Heart right ventricle (tissue), 16 donors: ENCODE results near the gene NUP50. TPM values are rescaled to one million over a fixed set of nuclear protein-coding genes. Genes with fewer than 3 reads are reported as not detected.

Experiments used
- ATAC-seq, 8 donors: fragments of 200-7000 bp; cut with Tn5 transposase; one replicate each; pipeline ENCODE4 v1.9.1; 2020; ENCODE audit warnings: mild to moderate bottlenecking in 8 of 8, moderate library complexity in 8 of 8, moderate number of reproducible peaks in 1 of 8
- DNase-seq, 2 donors: peaks; one replicate each; pipeline ENCODE4 v3.0.0-alpha.2; 2020
- H3K27ac ChIP-seq, 10 donors: fragments of 200-600 bp; sonication (generic) in 2 of 10; one replicate each; pipeline versions ENCODE4 v1.5.0 to v1.8.0; 2020 to 2022; ENCODE audit warnings: mild to moderate bottlenecking in 3 of 10
- H3K27me3 ChIP-seq, 7 donors: fragments of 200-600 bp; one replicate each; pipeline ENCODE4 v1.8.0; 2021 to 2022; ENCODE audit warnings: mild to moderate bottlenecking in 2 of 7
- H3K36me3 ChIP-seq, 9 donors: fragments of 200-600 bp; sonication (generic) in 1 of 9; one replicate each; pipeline versions ENCODE4 v1.5.0 to v1.8.0; 2020 to 2022; ENCODE audit warnings: mild to moderate bottlenecking in 2 of 9
- H3K4me1 ChIP-seq, 9 donors: fragments of 200-600 bp; sonication (generic) in 1 of 9; one replicate each; pipeline versions ENCODE4 v1.5.0 to v1.8.0; 2020 to 2022; ENCODE audit warnings: mild to moderate bottlenecking in 4 of 9
- H3K4me3 ChIP-seq, 10 donors: fragments of 200-600 bp; sonication (generic) in 2 of 10; one replicate each; pipeline versions ENCODE4 v1.5.0 to v1.8.0; 2020 to 2022; ENCODE audit warnings: mild to moderate bottlenecking in 7 of 10, moderate library complexity in 2 of 10
- H3K9me3 ChIP-seq, 11 donors: fragments of 200-600 bp in 10 of 11; sonication (generic) in 2 of 11; one replicate each; pipeline versions ENCODE4 v1.5.0 to v1.8.0; 2013 to 2022; ENCODE audit warnings: mild to moderate bottlenecking in 2 of 11, control low read depth in 1 of 11, moderate library complexity in 1 of 11
- WGBS, 2 donors: extraction: QIAGEN DNeasy Blood & Tissue Kit; methylation state at CpG; one replicate each; pipeline ENCODE4 v1.1.7; 2013; ENCODE audit warnings: inconsistent platforms in 1 of 2; 5-methylcytosine and 5-hydroxymethylcytosine counted together
- intact Hi-C, 10 donors: fragments of 100-400 bp; cut with DNase I; formaldehyde crosslinking; loops; one replicate each; pipeline versions ENCODE4 v1.11.1 to v1.14.2; 2022
- polyA plus RNA-seq, 2 donors: library from polyadenylated mRNA; stranded (reverse); fragments of 200-250 nt; gene quantifications; one replicate each; pipeline ENCODE4 v1.2.3, GENCODE V29; 2013
- total RNA-seq, 10 donors: library from RNA; stranded (reverse); fragmentation: NEBNext Ultra II Directional in 3 of 10; extraction: Animal tissue kit (Norgen Biotek cat#: 25700) in 3 of 10; gene quantifications; one replicate each; pipeline versions ENCODE4 v1.2.1 to v1.2.4, GENCODE V29; 2021 to 2023
- TF ChIP-seq, protein P1 (sequence below), 9 donors: fragments of 200-600 bp; sonication (generic) in 2 of 9; IDR thresholded peaks; one replicate each; pipeline versions ENCODE4 v1.5.0 to v1.8.0; 2021 to 2022; ENCODE audit warnings: antibody characterized with exemption in 9 of 9, mild to moderate bottlenecking in 5 of 9, moderate library complexity in 1 of 9
- donor health status: Arrhythmogenic right ventricular cardiomyopathy.
- donor health status: ischemic (EF 13 %, LVEDD 7.1; RV severe dilation, severe dysfunction).
- donor health status: healthy with polysubstance abuse.
- donor health status: DM: no; HTN: yes; CAD: no.
- donor health status: DM: no; HTN: no; CAD: no.
- donor health status: ischemic (EF 25% LVEDD 6.9; RV normal size, moderate dysfunction).
- donor health status: ischemic (EF 25% LVEDD 5.7; RV mildly dilated, moderate dysfunction).
- donor health status: healthy.
- donor health status: DM: yes; HTN: yes; CAD: no.
- donor health status: Ischemic cardiomyopathy.
- donor health status: ischemic (EF 35%, LVEDD 5.7; RV mildly dilated, moderate dysfunction).
- donor health status: nonischemic (EF 11% LVEDD 7.7; RV severe dilation, severe dysfunction).
- donor health status: DM: yes; HTN: yes; CAD: no.
- donor health status: PGD.
- donor health status: ischemic (EF 29% LVEDD 5.4; RV normal size, mild dysfunction).
- donor health status: nonischemic (EF 23%, LVEDD 6.1; RV moderate dilation, normal function).

NUP50 gene
- total and polyA plus RNA-seq, 12 donors, result 5.7 to 21.2 (median 14.3) TPM

DNA sequence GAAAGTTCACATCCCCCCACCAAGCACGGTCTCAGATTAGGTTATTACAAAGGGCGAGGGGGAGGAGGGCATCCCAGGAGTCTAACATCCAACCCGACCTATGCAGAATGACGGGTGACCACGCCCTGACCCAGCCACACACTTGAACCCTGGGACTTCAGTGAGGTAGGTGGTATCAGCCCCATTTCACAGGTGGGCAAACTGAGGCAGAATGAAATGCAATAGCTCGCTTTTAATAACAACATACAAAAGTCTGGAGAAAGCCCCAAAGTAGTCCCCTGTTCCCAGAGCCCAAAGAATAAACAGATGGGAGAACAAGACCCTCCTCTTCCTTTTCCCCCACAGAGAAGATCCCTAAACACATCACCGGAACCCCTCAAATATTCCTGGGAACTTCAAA lies 31.9 kb downstream of the NUP50 start:
- DNase-seq (no peak), ATAC-seq (no peak)
- no peaks in the 10 kb centered on the region for H3K9me3 ChIP-seq
- H3K4me3 ChIP-seq, result no peak overlapping the region
- H3K27ac ChIP-seq, result no peak overlapping the region
- TF ChIP-seq, protein P1, sequence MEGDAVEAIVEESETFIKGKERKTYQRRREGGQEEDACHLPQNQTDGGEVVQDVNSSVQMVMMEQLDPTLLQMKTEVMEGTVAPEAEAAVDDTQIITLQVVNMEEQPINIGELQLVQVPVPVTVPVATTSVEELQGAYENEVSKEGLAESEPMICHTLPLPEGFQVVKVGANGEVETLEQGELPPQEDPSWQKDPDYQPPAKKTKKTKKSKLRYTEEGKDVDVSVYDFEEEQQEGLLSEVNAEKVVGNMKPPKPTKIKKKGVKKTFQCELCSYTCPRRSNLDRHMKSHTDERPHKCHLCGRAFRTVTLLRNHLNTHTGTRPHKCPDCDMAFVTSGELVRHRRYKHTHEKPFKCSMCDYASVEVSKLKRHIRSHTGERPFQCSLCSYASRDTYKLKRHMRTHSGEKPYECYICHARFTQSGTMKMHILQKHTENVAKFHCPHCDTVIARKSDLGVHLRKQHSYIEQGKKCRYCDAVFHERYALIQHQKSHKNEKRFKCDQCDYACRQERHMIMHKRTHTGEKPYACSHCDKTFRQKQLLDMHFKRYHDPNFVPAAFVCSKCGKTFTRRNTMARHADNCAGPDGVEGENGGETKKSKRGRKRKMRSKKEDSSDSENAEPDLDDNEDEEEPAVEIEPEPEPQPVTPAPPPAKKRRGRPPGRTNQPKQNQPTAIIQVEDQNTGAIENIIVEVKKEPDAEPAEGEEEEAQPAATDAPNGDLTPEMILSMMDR (IDR thresholded peaks at IDR 0.05), result no peak
- intact Hi-C loops, result no loop called here
- peaks cover 0 to 65% (median 6%) of the 10 kb centered on the region in 9 donors for H3K36me3 ChIP-seq
- peaks cover 0 to 9% (median 0%) of the 10 kb centered on the region in 9 donors for H3K4me1 ChIP-seq
- WGBS, 2 donors, result 90 to 91% methylated on average over 7 of the region's 7 CpGs
- H3K27me3 ChIP-seq, result no peaks in the 10 kb centered on the region

DNA sequence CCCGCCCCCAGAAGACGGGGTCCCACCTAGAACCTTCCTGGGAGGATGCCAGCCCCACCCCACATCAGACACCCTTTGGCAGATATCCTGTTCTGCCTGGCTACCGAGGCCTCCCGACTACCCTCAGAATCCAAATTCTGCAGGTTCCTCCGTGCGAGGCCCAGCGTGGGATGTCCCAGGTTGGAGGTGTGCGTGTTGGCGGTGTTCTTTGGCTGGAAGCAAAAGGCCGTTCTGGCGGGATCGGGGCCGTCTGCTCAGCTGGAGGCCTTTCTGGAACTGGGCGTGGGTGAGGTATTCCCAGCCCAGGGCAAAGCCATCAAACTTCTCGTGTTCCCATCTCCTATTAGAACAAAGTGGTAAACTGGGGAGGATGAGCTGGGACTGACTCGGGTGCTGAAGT lies 32.6 kb downstream of the NUP50 start:
- Histone ChIP-seq H3K4me3 (no peak overlapping the region), H3K36me3 (peaks cover 0 to 67% (median 6%) of the 10 kb centered on the region in 9 donors), H3K9me3 (no peaks in the 10 kb centered on the region), H3K4me1 (peaks cover 0 to 9% (median 0%) of the 10 kb centered on the region in 9 donors), H3K27ac (no peak overlapping the region), H3K27me3 (no peaks in the 10 kb centered on the region)
- intact Hi-C loops, result no loop called here
- ATAC-seq, result no peak
- WGBS, 2 donors, result 93 to 96% methylated on average over 16 of the region's 16 CpGs
- TF ChIP-seq, protein P1 (IDR thresholded peaks at IDR 0.05), result no peak
- no peak for DNase-seq

DNA sequence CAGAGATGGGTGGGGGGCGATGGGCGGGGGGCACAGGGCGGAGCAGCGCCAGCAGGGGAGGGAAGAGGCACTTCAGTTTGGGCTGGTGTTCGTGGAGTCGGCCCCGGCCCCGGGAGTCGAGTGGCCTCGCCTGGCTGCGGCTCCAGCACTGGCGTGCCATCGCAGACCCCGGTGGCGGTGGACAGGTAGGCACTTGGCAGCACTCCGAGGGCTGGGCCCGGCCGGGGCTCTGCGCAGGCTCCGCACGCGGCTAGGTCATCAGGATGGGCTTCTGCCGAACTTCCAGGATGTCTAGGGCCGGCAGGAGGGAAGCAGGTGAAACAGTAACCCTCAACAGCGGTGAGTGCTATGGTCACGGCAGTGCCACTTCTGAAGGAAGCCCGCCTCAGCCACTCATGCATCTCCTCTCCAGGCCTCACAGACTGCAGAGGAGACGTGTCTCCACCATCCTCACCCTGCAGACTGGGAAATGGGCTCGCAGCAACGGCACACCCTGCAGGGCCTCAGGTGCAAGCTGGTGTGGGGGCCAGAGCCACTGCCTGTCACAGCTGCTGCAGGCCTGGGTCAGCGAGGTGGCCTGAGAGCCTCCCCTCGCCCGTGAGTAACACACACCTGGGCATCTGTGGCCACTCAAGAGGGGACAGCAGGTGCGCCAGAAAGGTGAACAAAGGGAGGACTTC lies 33.3 kb downstream of the NUP50 start:
- peaks cover 0 to 75% (median 6%) of the 10 kb centered on the region in 9 donors for H3K36me3 ChIP-seq
- peaks cover 0 to 9% (median 0%) of the 10 kb centered on the region in 9 donors for H3K4me1 ChIP-seq
- TF ChIP-seq, protein P1 (IDR thresholded peaks at IDR 0.05), result no peak
- ATAC-seq (no peak), DNase-seq (no peak)
- no peaks in the 10 kb centered on the region for H3K9me3 ChIP-seq
- 90 to 92% methylated on average over 34 of the region's 34 CpGs for WGBS, 2 donors
- intact Hi-C loops, result no loop called here
- no peaks in the 10 kb centered on the region for H3K27me3 ChIP-seq
- H3K4me3 ChIP-seq, result no peak overlapping the region
- H3K27ac ChIP-seq, result no peak overlapping the region

DNA sequence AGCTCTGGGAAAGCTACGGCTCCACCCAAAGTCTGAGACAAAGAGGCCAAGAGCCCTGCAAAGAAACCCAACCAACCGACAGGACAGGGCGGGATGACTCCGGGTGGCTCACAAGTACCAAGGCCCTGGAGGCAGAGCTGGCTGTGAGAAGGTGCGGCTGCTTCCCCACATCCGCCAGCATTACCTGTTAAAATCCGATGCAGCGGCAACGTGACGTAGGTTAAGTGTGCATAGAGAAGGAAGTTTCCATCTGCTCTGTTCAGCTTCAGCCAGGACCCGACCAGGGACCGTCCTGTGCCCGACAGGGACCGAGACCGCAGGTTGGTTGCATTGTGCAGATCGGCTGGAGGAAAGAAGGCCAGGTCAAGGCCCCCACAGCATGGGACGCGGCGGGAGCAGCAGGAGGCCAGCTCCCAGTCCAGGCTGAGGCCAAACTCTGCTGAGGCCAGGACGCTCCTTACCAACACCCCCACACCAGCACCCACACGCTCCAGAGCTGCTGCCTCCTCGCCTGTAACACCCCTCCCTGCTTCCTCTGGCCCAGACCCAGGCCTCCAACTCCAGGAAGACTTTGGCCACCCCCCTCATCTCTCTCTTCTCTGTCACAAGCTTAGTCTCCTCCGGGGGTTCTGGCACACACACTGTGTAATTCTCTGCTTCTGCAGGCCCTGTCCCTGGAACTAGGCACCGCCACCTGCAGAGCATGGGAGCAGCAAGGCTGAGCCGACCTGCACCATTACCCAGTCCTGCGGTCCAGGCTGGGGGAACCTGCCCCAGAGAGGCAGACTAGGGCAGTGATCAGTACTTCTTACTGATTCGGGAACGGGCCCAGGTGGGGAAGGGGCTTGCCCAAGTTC lies 34.1 kb downstream of the NUP50 start:
- Histone ChIP-seq H3K4me1 (peaks cover 0 to 4% (median 0%) of the 10 kb centered on the region in 9 donors), H3K27me3 (no peaks in the 10 kb centered on the region), H3K4me3 (no peak overlapping the region), H3K36me3 (peaks cover 0 to 82% (median 6%) of the 10 kb centered on the region in 9 donors), H3K27ac (no peak overlapping the region), H3K9me3 (no peaks in the 10 kb centered on the region)
- DNase-seq (no peak), ATAC-seq (no peak)
- WGBS, 2 donors, result 86 to 89% methylated on average over 28 of the region's 28 CpGs
- TF ChIP-seq, protein P1 (IDR thresholded peaks at IDR 0.05), result no peak
- intact Hi-C loops, result no loop called here
